ENCODE measurements around the gene PLEKHA5.
"Not testable (repeated sequence)": the region's sequence is repeated elsewhere in the genome, so short reads cannot be mapped to it uniquely, and the experiment has no call there.

PLEKHA5 gene

DNA sequence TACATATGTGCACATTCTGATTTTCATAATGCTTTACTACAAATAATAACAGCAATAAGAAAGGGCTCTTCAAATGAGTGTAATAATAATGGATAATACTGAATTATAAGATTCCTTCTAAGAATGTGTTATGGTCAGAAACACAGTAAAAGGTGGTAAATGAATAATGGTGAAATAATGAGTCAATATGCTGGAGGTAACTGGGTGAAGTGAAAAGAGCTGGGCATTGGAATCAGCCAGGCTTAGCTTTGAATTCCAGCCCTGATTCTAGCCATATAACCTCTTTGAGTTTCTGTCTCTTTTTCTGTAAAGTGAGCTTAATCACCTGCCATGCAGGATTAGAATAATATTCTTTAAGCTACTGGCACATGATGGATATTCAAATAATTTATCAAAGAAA is 39.1 kb downstream of the PLEKHA5 start:
- no peak for DNase-seq

DNA sequence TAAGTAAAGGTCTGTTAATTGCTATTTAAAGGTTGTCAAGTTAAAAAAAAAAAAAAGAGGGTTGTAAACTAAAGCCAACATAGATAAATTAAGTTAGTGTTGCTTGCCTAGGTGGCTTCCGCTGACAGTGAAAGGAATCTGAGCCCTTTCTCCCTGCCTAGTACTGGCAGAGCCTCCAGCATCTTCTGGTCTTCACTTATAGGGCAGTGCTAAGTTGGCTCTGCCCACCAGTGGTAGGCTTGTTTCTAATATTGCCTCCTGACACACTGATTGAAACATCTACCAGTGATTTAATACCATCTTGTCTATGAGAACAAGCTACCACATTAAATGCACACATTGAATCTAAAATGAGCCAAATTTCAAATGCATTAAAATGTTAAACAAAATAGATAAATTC is 39.7 kb downstream of the PLEKHA5 start:
- no peak for DNase-seq

DNA sequence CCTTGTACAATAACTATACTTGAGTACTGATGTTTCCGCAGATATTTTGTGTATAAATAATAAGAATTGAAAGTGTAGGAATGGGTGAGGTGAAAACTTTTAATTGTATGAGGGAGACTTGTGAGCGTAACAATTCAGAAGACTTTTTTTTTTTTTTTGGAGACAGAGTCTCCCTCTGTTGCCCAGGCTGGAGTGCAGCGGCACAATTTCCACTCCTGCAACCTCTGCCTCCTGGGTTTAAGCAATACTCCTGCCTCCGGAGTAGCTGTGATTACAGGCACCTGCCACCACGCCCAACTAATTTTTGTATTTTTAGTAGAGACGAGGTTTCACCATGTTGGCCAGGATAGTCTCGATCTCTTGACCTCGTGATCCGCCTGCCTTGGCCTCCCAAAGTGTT is 40.8 kb downstream of the PLEKHA5 start:
- not testable (repeated sequence) for DNase-seq

GRCh38 chr12:19171731-19172130 is 42.2 kb downstream of the PLEKHA5 start:
- no peak for DNase-seq

GRCh38 chr12:19177754-19178153 is 48.2 kb downstream of the PLEKHA5 start:
- DNase-seq = no peak

DNA sequence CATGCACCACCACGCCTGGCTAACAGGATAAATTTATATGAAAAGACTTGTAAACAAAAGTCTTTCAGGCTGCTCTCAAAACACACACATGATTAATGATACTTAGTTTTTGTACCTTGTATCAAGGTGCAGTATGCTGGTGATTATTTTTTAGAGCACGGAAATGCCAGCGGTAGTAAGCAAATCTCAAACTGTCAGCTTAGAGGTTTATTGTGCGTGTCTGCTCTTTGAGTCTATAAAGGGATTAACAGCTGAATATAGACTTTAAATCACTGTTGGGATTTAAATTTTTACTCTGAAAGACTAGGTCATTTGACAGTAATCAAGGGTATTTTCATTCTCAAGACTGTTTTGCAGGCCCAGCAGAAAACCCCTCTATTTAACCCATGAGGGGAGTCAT is 50.5 kb downstream of the PLEKHA5 start:
- DNase-seq = no peak

GRCh38 chr12:19181666-19182426 is 52.3 kb downstream of the PLEKHA5 start:
- DNase-seq = no peak

GRCh38 chr12:19183121-19183838 is 53.7 kb downstream of the PLEKHA5 start:
- no peak for DNase-seq

GRCh38 chr12:19185262-19185929 is 55.9 kb downstream of the PLEKHA5 start:
- DNase-seq = no peak

- no peak for DNase-seq
Measured at GRCh38 chr12:19186722-19187661, 57.5 kb downstream of the PLEKHA5 start.

DNA sequence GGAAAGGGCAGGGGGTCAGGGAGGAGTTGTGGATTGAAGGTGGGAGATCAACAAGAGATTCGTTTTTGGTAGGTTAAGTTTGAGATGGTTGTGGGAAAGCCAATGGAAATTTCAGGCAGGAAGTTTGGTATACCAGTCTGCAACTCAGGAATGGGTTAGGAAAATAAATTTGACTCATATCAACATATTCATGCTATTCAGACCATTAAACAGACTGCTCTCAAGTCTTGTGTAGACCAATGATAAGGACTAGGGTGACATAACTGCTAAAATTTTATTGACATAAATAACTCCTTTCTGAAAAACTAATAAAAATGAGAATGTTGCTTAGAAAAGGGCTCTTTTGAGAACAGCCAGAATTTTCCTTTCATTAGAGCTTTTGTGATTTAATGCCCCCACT is 60.0 kb downstream of the PLEKHA5 start:
- no peak for DNase-seq

GRCh38 chr12:19190292-19191031 is 60.9 kb downstream of the PLEKHA5 start:
- DNase-seq = no peak

- DNase-seq = no peak
Measured at GRCh38 chr12:19191089-19191488, 61.6 kb downstream of the PLEKHA5 start.

- DNase-seq = no peak
Measured at GRCh38 chr12:19191563-19191962, 62.0 kb downstream of the PLEKHA5 start.

GRCh38 chr12:19192710-19193109 is 63.2 kb downstream of the PLEKHA5 start:
- no peak for DNase-seq

DNA sequence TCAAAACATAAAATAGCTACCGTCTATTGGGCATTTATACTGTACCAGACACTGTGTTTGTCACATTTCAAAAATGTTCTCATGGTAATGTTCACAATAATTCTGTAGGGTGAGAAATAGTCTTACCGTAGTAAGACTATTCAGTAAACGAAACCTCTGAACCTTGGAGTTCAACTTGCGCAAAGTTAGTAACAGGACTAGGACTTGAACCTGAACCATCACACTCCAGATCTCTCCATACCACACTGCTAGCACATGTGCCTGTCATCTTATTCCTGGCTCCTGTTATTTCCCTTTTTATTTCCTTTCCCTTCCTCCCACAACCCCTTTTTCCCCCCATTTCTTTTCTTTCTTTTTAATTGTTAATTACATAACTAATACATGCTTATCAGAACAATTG is 65.4 kb downstream of the PLEKHA5 start:
- DNase-seq = no peak

- no peak for DNase-seq
Measured at GRCh38 chr12:19196959-19197630, 67.6 kb downstream of the PLEKHA5 start.

DNA sequence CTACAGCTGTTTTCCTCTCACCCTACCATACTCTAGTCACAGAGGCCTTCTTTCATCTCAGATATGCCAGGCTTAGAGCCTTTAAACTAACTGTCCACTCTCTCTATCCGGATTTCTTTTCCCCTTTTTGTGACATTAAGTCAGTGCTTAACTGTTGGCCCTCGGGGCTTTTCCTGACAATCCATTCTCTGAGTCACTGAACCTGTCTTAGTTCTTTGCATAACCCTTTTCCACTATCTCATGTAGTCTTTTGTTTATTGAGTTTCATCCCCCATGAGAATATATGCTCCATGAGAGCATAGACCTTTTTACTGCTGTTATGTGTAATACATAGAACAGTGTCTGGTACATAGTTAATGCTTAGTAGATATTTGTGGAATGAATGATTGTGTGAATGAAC is 68.7 kb downstream of the PLEKHA5 start:
- no peak for DNase-seq

GRCh38 chr12:19199332-19199731 is 69.8 kb downstream of the PLEKHA5 start:
- DNase-seq = no peak

- DNase-seq = no peak
Measured at GRCh38 chr12:19200261-19200660, 70.7 kb downstream of the PLEKHA5 start.

DNA sequence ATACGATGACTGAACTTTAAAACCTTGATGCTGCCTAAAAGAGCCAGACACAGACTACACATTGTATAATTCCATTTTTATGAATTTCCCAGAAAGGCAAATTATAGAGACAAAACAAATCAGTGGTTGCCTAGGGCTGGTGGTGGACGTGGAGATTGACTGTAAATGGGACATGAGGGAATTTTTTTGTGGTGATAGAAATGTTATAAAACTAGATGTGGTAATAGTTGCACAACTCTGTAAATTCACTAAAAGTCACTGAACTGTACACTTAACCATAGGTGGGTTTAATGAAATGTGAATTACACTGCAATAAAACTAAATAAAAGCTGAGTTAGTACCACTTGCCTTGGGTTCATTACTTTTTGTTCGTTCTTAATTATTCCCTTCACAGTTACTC is 72.1 kb downstream of the PLEKHA5 start:
- DNase-seq = no peak

All from right forelimb (tissue), 1 donor.